ENCODE data around the gene CRKL.
A peak's percentile ranks its signal among the peaks of the same experiment; 100 is the strongest.

The CRKL gene

GRCh38 chr22:21001601-21002325 lies 84.6 kb downstream of the CRKL start, which contains the start of gene THAP7 (continued):
- TF ChIP-seq, protein P1, sequence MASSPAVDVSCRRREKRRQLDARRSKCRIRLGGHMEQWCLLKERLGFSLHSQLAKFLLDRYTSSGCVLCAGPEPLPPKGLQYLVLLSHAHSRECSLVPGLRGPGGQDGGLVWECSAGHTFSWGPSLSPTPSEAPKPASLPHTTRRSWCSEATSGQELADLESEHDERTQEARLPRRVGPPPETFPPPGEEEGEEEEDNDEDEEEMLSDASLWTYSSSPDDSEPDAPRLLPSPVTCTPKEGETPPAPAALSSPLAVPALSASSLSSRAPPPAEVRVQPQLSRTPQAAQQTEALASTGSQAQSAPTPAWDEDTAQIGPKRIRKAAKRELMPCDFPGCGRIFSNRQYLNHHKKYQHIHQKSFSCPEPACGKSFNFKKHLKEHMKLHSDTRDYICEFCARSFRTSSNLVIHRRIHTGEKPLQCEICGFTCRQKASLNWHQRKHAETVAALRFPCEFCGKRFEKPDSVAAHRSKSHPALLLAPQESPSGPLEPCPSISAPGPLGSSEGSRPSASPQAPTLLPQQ (tag by site-specific recombination; IDR thresholded peaks at IDR 0.05): peak; percentile 67
- TF ChIP-seq, protein P2, sequence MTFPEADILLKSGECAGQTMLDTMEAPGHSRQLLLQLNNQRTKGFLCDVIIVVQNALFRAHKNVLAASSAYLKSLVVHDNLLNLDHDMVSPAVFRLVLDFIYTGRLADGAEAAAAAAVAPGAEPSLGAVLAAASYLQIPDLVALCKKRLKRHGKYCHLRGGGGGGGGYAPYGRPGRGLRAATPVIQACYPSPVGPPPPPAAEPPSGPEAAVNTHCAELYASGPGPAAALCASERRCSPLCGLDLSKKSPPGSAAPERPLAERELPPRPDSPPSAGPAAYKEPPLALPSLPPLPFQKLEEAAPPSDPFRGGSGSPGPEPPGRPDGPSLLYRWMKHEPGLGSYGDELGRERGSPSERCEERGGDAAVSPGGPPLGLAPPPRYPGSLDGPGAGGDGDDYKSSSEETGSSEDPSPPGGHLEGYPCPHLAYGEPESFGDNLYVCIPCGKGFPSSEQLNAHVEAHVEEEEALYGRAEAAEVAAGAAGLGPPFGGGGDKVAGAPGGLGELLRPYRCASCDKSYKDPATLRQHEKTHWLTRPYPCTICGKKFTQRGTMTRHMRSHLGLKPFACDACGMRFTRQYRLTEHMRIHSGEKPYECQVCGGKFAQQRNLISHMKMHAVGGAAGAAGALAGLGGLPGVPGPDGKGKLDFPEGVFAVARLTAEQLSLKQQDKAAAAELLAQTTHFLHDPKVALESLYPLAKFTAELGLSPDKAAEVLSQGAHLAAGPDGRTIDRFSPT (tag by site-specific recombination; IDR thresholded peaks at IDR 0.05): peak; percentile 97
- TF ChIP-seq SP3 (tag by site-specific recombination; IDR thresholded peaks at IDR 0.05): peak; percentile 71
- no peak for TF ChIP-seq ZNF202 (tag by site-specific recombination; IDR thresholded peaks at IDR 0.05; ENCODE audit: borderline replicate concordance)
- TF ChIP-seq ZNF324 (tag by site-specific recombination; IDR thresholded peaks at IDR 0.05): peak; percentile 15
- TF ChIP-seq SCRT2 (tag by site-specific recombination; IDR thresholded peaks at IDR 0.05): peak; percentile 99
- TF ChIP-seq ZNF629 (tag by site-specific recombination; IDR thresholded peaks at IDR 0.05): peak; percentile 74; the same call in 1 of the 2 replicates
- TF ChIP-seq ZNF791 (tag by site-specific recombination; IDR thresholded peaks at IDR 0.05): no peak
- TF ChIP-seq KLF17 (tag by site-specific recombination; IDR thresholded peaks at IDR 0.05): peak; percentile 85
- TF ChIP-seq ZNF138 (tag by site-specific recombination; IDR thresholded peaks at IDR 0.05; ENCODE audit: borderline replicate concordance): no peak
- TF ChIP-seq GLI2 (tag by site-specific recombination; IDR thresholded peaks at IDR 0.05; ENCODE audit: borderline replicate concordance, low read depth): no peak
- 0 out of 2 replicates have a peak, but pooled peaks have one; percentile 8 for TF ChIP-seq ZNF335 (tag by site-specific recombination; conservative IDR thresholded peaks at IDR 0.05)
- TF ChIP-seq, protein P3, sequence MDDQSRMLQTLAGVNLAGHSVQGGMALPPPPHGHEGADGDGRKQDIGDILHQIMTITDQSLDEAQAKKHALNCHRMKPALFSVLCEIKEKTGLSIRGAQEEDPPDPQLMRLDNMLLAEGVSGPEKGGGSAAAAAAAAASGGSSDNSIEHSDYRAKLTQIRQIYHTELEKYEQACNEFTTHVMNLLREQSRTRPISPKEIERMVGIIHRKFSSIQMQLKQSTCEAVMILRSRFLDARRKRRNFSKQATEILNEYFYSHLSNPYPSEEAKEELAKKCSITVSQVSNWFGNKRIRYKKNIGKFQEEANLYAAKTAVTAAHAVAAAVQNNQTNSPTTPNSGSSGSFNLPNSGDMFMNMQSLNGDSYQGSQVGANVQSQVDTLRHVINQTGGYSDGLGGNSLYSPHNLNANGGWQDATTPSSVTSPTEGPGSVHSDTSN (CRISPR knock-in tag; IDR thresholded peaks at IDR 0.05): peak; percentile 68
- peak; percentile 45; the same call in 1 of the 2 replicates for TF ChIP-seq ZNF341 (tag by site-specific recombination; IDR thresholded peaks at IDR 0.05; ENCODE audit: low read depth)
- TF ChIP-seq YY2 (tag by site-specific recombination; IDR thresholded peaks at IDR 0.05): peak; percentile 87
- TF ChIP-seq ZBTB48 (tag by site-specific recombination; IDR thresholded peaks at IDR 0.05): no peak
- TF ChIP-seq, protein P4, sequence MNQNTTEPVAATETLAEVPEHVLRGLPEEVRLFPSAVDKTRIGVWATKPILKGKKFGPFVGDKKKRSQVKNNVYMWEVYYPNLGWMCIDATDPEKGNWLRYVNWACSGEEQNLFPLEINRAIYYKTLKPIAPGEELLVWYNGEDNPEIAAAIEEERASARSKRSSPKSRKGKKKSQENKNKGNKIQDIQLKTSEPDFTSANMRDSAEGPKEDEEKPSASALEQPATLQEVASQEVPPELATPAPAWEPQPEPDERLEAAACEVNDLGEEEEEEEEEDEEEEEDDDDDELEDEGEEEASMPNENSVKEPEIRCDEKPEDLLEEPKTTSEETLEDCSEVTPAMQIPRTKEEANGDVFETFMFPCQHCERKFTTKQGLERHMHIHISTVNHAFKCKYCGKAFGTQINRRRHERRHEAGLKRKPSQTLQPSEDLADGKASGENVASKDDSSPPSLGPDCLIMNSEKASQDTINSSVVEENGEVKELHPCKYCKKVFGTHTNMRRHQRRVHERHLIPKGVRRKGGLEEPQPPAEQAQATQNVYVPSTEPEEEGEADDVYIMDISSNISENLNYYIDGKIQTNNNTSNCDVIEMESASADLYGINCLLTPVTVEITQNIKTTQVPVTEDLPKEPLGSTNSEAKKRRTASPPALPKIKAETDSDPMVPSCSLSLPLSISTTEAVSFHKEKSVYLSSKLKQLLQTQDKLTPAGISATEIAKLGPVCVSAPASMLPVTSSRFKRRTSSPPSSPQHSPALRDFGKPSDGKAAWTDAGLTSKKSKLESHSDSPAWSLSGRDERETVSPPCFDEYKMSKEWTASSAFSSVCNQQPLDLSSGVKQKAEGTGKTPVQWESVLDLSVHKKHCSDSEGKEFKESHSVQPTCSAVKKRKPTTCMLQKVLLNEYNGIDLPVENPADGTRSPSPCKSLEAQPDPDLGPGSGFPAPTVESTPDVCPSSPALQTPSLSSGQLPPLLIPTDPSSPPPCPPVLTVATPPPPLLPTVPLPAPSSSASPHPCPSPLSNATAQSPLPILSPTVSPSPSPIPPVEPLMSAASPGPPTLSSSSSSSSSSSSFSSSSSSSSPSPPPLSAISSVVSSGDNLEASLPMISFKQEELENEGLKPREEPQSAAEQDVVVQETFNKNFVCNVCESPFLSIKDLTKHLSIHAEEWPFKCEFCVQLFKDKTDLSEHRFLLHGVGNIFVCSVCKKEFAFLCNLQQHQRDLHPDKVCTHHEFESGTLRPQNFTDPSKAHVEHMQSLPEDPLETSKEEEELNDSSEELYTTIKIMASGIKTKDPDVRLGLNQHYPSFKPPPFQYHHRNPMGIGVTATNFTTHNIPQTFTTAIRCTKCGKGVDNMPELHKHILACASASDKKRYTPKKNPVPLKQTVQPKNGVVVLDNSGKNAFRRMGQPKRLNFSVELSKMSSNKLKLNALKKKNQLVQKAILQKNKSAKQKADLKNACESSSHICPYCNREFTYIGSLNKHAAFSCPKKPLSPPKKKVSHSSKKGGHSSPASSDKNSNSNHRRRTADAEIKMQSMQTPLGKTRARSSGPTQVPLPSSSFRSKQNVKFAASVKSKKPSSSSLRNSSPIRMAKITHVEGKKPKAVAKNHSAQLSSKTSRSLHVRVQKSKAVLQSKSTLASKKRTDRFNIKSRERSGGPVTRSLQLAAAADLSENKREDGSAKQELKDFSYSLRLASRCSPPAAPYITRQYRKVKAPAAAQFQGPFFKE (tag by site-specific recombination; IDR thresholded peaks at IDR 0.05; ENCODE audit: borderline replicate concordance): no peak
- TF ChIP-seq, protein P5, sequence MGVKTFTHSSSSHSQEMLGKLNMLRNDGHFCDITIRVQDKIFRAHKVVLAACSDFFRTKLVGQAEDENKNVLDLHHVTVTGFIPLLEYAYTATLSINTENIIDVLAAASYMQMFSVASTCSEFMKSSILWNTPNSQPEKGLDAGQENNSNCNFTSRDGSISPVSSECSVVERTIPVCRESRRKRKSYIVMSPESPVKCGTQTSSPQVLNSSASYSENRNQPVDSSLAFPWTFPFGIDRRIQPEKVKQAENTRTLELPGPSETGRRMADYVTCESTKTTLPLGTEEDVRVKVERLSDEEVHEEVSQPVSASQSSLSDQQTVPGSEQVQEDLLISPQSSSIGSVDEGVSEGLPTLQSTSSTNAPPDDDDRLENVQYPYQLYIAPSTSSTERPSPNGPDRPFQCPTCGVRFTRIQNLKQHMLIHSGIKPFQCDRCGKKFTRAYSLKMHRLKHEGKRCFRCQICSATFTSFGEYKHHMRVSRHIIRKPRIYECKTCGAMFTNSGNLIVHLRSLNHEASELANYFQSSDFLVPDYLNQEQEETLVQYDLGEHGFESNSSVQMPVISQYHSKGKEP (tag by site-specific recombination; IDR thresholded peaks at IDR 0.05): no peak
- no peak for TF ChIP-seq ZNF560 (tag by site-specific recombination; IDR thresholded peaks at IDR 0.05; ENCODE audit: borderline replicate concordance)
- TF ChIP-seq ZBTB26 (tag by site-specific recombination; optimal IDR thresholded peaks at IDR 0.05): peak; percentile 99
- TF ChIP-seq ZSCAN23 (tag by site-specific recombination; IDR thresholded peaks at IDR 0.05): peak; percentile 67; the same call in 1 of the 2 replicates
- peak; percentile 86 for TF ChIP-seq YY1 (tag by site-specific recombination; IDR thresholded peaks at IDR 0.05)
- peak; percentile 63; the same call in 1 of the 2 replicates for TF ChIP-seq WT1 (tag by site-specific recombination; IDR thresholded peaks at IDR 0.05)
- peak; percentile 28 for TF ChIP-seq ZBTB8A (tag by site-specific recombination; IDR thresholded peaks at IDR 0.05)

All from HEK293 (cell line).